GM10847 (cell line): ENCODE results near the gene ENC1.

ENCODE experiments used
- POLR2A ChIP-seq: IDR thresholded peaks from 2 replicates; pipeline ENCODE4 v1.6.1; 2011; ENCODE audit not compliant: insufficient read length; ENCODE audit errors: extremely low read depth

ENC1 gene

DNA sequence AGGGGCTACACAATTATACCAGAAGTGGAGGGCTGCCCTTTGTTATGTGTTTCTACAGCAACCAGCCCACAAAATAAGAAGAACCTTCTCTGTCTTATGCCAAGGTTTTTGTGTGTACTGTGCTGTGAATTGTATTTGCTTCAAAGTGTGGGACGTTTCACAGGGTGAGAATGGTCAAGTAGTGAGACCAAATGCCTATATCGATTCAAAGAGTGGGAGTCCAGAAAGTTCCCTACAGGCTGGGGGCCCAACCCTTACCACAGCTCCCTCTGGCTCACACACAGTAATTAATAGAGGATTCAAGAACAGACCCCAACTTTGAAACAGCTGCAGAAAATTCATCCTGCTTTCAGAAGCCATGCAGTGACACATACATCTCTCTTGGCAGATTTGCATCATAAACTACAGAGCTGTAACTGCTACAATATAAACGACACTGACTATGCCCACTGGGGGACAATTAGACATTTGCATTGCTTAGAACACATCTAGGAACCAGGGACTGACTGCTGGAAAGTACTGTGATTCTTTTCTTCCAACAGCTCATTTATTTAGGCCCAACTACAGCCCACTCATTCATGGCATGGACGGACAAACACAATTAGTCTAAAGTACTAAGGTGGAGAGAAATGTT, 12.8 kb downstream of the ENC1 start:
- no peak for TF ChIP-seq POLR2A

DNA sequence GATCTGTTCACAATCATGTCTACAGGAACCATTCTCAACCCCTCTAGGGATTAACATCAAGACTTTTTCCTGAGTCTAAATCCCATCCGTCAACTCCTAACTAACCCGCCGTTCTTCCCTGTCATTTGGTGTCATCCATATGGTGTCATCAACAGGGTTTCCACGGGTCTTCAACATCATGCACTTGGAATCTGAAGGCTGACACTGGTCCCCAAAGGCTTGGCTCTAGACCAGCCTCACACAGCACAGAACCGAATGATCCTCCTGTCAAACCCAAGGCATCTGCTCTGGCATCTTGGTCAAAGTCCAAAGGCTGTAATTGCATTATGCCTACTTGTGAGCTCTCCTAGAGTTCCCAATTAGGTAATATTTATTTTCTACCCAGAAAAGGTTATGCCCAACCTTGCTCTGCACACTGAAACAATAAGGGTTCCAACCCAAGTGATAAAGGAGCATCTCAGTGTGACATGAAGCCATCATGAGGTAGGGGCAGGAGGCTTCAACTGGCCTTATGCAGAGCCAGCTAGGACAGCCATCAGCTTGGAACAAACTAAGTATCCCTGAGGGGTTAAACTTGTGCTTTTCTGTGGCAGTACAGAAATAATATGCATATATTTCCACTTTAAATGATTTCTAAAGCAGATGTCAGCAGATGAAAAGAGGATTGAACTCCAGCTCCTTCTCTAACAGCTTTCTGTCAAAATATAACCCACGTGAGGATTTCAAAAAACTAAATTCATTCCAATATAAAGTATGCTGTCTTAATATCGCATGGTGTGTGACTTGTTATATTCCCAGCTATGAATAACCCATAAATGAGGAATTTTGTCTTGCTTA, 13.9 kb downstream of the ENC1 start:
- no peak for TF ChIP-seq POLR2A

DNA sequence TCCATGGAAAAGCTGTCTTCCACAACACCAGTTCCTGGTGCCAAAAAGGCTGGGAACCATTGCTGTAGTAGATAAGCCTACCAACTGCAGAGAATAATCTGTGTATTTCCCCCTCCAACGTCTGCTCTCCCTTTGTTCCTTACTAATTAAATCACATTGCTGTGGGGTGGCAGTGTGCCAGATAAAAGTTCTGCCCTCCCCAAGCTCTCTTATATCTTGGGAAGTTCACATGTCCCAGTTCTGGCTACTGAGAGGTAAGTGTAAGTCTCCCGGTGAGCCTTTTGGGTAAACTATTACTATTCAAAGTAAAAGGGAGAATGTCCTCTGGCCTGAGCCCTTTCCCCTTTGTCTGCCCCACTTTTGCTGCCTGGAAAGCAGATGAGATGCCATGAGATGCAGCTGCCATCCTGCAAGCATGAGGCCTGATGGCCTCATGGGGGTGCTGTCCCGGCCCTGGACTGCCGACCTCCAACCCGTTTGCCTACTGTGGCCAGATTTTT, 14.7 kb downstream of the ENC1 start:
- TF ChIP-seq POLR2A = no peak

DNA sequence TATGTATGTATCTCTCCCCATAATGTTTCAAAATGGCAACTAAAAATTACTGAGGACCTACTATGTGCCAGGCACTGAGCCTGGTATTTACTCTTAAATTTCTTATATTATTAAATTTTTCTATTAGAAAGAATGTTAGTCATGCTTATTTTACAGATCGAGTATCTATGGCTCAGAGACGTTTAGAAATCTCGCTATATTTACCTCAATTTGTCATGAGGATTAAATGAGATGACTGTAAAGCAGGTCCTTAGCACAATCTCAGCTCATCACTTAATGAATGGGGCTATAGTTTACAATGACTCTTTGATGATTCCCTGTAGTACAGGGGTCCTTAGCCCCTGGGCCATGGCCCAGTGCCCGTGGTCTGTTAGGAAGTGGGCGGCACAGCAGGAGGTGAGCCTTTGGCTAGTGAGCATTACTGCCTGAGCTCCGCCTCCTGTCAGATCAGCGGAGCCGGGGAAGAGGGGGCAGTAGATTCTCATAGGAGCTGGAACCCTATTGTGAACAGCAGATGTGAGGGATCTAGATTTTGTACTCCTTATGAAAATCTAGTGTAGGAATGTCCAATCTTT, 15.5 kb downstream of the ENC1 start:
- TF ChIP-seq POLR2A = no peak

DNA sequence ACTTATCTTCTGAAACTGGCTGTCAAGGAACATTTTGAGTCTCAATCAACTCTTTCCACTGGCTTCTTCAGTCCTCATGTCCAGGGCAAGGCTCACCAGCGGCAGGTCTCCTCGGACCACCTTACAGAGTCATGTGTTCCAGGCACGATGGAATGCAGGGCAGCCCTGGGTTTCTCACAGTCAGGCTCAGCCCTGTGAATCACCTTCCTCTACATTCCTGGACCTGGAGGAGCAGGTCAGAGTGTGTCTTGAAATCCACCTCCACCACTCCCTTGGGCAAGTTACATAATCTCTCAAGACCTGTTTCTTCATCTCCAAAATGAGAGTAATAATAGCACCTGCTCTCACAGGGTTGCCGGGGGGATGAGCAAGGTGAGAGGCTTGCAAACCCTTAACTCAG, 16.0 kb downstream of the ENC1 start:
- TF ChIP-seq POLR2A = no peak

DNA sequence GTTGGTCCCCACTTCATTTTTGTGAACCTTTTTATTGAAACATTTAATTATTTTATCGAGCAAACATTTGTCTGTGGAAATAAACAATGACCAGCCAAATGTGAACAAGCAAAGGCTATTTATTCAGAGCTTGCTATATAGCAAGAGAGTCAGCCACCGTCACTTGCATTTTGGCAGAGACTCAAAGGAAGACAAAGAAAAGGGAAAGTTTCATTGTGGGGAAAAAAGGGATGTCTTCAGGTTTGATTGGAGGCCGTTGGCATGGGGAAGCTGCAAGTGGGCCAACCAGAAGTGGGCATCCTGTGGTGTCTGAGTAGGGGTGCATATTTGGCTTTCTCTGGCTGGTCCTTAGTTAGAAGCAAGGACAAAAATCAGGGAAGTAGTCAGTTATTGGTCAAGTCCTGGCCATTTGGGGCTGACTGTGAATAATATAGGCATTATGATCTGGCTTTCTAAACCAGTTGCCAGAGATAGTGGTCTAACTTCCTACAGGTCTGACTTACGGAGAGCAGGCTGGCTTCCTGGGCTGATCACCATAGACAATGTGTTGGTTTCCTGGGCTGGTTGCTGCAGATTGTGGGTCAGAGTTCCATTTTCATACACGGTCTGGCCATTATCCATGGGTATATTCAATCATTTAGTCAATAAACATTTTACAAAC, 16.6 kb downstream of the ENC1 start:
- no peak for TF ChIP-seq POLR2A

DNA sequence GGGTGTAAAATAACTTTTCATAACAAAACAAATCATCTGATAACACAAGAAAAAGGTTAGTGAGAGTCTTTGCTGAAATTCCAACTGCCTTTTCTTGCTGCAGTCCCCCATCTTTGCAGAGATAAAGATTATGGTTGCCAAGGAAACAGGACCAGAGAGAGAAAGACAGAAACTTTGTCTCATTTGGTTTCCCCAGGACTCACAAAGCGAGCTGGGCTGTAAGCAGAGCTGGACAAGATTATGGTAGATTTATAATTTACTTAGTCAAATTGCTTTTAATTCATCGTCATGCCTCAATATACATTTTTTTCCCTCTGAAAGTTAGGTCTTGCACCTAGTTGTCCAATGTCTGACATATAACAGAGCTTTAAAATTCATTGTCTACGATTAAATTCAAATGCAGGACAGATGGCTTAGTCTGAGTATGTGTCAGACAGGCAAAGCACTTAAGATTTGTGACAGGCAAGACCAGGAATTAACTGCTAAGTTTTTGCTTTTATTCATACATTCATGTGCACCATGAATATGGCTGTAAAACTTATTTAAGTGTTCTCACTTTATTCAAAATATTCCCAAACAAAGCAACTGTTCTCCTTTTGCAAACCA, 17.4 kb downstream of the ENC1 start:
- no peak for TF ChIP-seq POLR2A

DNA sequence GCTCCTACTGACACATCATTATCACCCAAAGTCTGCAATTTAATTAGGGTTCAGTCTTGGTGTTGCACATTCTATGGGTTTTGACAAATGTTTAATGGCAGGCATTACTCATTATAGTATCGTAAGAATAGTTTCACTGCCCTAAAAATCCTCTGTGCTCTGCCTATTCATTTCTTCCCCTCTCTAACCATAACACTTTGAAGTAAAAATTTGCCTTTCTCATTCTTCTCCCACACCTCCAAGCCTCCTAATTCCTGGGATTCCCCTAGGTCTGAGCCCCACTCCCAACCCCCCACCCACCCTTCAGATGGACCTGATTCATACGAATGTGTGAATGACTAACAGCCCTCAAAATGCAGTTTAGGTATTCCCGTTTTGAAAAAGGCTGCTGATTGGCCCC, 18.4 kb downstream of the ENC1 start:
- TF ChIP-seq POLR2A = no peak

DNA sequence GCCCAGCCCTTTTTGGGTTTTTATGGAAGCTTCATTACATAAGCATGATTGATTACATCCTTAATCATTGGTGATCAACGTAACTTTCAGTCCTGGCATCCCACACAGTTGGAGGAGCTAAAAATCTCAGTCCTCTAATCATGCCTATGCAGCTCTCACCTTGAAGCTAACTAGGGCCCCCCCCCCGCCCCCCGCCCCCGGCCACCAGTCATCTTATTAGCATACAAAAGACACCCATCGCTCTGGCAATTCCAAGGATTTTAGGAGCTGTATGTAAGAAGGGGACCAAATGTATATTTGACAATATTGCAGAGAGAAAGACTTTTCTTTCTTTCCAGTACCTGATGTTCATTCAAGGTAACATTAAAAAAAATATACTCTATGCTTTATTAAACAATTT, 19.0 kb downstream of the ENC1 start:
- TF ChIP-seq POLR2A = no peak

DNA sequence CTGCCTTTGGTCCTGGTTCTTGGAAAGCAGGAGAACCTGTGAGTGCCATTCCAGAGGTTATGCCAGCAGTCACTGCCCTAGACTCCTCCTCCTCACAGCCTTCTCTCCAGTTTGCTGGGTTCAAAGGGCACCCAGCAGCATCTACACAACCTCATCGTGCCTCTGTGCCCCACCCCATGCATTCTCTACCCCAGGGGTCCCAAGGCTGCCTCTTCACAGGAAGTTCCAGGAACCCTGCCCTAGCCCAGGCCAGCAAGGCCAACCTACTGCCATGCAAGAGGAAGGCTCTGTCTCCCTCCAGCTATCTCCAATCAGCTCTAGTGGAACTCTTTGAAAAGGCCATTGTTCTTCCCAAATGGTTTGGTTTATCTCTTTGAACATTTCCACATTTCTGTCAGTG, 21.2 kb downstream of the ENC1 start:
- no peak for TF ChIP-seq POLR2A

DNA sequence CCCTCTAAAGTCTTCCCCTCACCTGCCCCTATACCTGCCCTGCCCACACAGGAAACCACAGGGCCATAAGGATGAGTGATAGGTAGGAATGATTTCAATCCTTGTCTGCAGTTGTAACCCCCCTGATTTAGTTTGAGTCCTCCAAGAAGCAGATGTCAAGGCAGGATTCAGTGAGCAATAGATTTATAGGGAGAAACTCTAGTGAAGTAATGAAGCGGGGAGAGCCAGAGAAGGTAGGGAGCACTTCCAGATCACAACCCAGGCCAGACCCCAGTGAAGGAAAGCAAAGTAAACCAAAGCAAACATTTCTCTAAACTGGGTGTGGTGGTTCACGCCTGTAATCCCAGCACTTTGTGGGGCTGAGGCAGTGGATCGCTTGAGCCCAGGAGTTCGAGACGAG, 22.4 kb downstream of the ENC1 start:
- no peak for TF ChIP-seq POLR2A

DNA sequence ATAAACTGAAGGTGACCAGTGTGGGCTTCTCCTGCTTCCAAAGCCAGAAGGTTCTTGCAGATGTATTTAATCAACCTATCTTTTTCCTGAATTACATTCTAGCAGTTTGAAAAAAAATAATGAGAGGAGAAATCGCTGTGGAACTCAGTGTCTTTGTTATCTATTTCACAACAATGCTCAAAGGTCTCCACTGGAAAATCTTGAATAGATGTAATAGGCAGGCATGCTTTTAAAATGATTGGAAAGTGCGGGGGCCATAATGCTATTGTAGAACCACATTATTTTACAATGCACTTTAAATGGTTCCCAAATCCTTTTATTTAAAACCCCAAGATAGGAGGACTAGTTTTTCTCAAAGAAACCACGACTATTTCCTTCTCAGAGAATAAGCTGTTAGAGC, 23.3 kb downstream of the ENC1 start:
- no peak for TF ChIP-seq POLR2A

DNA sequence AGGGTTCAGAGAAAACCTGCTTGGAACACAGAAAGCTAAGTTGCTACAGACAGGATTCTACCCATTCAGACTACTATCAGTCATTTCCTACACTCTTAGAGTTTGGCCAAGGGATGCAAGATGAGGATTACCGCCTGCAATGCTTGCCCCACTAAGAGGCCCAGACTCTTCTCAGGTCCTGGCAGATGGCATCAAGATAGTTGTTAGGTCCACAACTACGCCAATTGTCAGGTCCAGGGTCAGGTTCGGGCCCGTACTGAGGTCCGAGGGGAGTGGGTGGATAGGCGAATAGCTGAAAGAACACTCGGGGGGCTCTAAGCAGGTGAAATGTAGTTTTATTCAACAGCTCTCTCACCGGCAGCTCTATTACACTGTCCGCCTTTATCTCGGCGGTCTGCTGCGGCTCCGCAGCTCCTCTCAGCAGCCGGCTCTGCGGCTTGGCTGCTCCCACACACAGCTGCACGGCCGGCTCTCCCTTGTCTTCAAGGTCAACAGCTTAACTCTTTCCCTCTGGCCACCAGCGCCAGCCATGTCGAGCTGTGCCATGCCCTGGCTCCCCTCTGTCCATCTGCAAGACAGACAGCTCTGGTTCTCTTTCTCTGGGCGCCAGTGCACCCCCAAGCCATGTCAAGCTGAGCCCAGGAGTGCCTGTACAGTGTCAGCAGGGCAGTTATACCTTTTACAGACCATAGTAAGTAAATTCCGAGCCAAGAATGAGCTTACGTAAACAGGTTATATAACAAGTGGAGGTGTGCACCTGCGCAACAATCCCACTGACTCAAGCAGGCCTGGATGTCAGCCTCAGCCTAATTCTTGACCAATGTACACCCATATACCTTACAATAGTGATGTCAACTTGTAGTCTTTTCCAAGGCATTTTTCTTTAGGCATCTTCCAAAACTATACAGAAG, 24.0 kb downstream of the ENC1 start:
- TF ChIP-seq POLR2A = no peak

DNA sequence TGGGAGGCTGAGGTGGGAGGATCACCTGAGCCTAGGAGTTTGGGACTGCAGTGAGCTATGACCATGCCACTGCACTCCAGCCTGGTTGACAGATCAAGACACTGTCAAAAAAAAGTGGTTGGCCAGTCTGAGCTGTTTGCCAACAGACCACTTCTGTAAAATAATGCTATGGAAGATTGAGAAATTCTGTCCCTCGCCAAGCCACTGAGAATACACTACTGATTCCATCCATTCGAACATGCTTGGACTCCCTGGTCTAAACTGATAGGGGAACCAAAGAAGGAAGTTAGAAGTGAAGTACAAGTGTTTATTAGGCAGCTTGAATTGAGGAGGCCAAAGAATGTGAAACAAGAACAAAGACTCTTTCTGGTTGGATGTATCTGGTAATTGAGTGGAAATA, 27.2 kb downstream of the ENC1 start:
- TF ChIP-seq POLR2A = no peak
